CD4-positive, alpha-beta T cell (primary cell): ENCODE measurements around the gene KIDINS220. TPM values are rescaled to one million over a fixed set of nuclear protein-coding genes. Genes with fewer than 3 reads are reported as not detected.

Experiments used
- ATAC-seq: fragments of 200-7000 bp; cut with Tn5 transposase; one replicate; pipeline ENCODE4 v1.10.0; 2022; ENCODE audit warnings: mild to moderate bottlenecking; ENCODE audit not compliant: poor library complexity
- CTCF ChIA-PET: fragments of 350-600 bp; sonication (Branson Sonifier 250); formaldehyde crosslinking; loops from one replicate; lab custom pipeline; 2021; ENCODE audit warnings: antibody characterized with exemption, inconsistent platforms; lab: Charles Lee
- POLR2A ChIA-PET: fragments of 350-600 bp; sonication (Branson Sonifier 250); formaldehyde crosslinking; loops from one replicate; lab custom pipeline; 2021; ENCODE audit warnings: antibody characterized with exemption, inconsistent platforms; lab: Charles Lee
- DNase-seq, 14 experiments: peaks; one replicate each; pipeline ENCODE4 v3.0.0-alpha.2; 2013 to 2020; ENCODE audit warnings: mixed read lengths in 2 of 14
- H3K27ac ChIP-seq, 2 donors: one replicate each; pipeline versions ENCODE4 v1.5.1 to v1.7.0; 2013; ENCODE audit warnings: low read length in 2 of 2, low read depth in 1 of 2, mild to moderate bottlenecking in 1 of 2
- H3K27me3 ChIP-seq, 2 experiments: 1 replicate in 1 of 2; 2 replicates in 1 of 2; pipeline versions ENCODE4 v1.6.1 to v1.7.0; 2013; ENCODE audit warnings: low read length in 2 of 2, control low read depth in 1 of 2, mild to moderate bottlenecking in 1 of 2, moderate library complexity in 1 of 2; ENCODE audit not compliant: insufficient read depth in 2 of 2, control insufficient read depth in 1 of 2
- H3K36me3 ChIP-seq: one replicate; pipeline ENCODE4 v1.6.1; 2013; ENCODE audit warnings: low read length, control low read depth; ENCODE audit not compliant: insufficient read depth
- H3K4me1 ChIP-seq: one replicate; pipeline ENCODE4 v1.6.1; 2013; ENCODE audit warnings: low read length, control low read depth; ENCODE audit not compliant: insufficient read depth
- H3K4me3 ChIP-seq: one replicate; pipeline ENCODE4 v1.5.1; 2013; ENCODE audit warnings: mild to moderate bottlenecking, low read length, moderate library complexity
- H3K9me3 ChIP-seq, 2 experiments: 1 replicate in 1 of 2; 2 replicates in 1 of 2; pipeline versions ENCODE4 v1.6.1 to v1.7.0; 2013; ENCODE audit warnings: low read length in 2 of 2, mild to moderate bottlenecking in 2 of 2, control low read depth in 1 of 2, moderate library complexity in 1 of 2; ENCODE audit not compliant: control insufficient read depth in 1 of 2, insufficient read depth in 1 of 2
- H3K27ac Mint-ChIP-seq: one replicate; pipeline ENCODE4 v1.8.0; 2020; ENCODE audit warnings: mixed read lengths
- H3K27me3 Mint-ChIP-seq: one replicate; pipeline ENCODE4 v1.8.0; 2021; ENCODE audit warnings: mixed read lengths
- H3K36me3 Mint-ChIP-seq: one replicate; pipeline ENCODE4 v1.8.0; 2021; ENCODE audit warnings: low read depth, mixed read lengths
- H3K4me1 Mint-ChIP-seq: one replicate; pipeline ENCODE4 v1.8.0; 2021; ENCODE audit warnings: low read depth, mixed read lengths
- H3K4me3 Mint-ChIP-seq: one replicate; pipeline ENCODE4 v1.8.0; 2020; ENCODE audit warnings: mild to moderate bottlenecking, mixed read lengths
- H3K9me3 Mint-ChIP-seq: one replicate; pipeline ENCODE4 v1.8.0; 2020; ENCODE audit warnings: mixed read lengths
- intact Hi-C, 2 experiments: fragments of 100-400 bp; cut with DNase I in 1 of 2; cut with micrococcal nuclease in 1 of 2; formaldehyde crosslinking; loops; one replicate each; pipeline versions ENCODE4 v1.15.1 to v1.9.0; 2023 to 2025; cut with DNase I, micrococcal nuclease
- total RNA-seq, 174 experiments: library from RNA in 2 of 174; stranded (reverse) in 2 of 174; gene quantifications; one replicate each; pipeline ENCODE4 v1.2.3 and lab custom pipeline; 2021 to 2026
- TF ChIP-seq, protein P1 (sequence below): fragments of 200-600 bp; IDR thresholded peaks from one replicate; pipeline ENCODE4 v1.8.0; 2022; ENCODE audit warnings: antibody characterized with exemption, mild to moderate bottlenecking

Gene KIDINS220
- total RNA-seq, 2 experiments from 2014 or later = 29.3 to 31.4 TPM

DNA sequence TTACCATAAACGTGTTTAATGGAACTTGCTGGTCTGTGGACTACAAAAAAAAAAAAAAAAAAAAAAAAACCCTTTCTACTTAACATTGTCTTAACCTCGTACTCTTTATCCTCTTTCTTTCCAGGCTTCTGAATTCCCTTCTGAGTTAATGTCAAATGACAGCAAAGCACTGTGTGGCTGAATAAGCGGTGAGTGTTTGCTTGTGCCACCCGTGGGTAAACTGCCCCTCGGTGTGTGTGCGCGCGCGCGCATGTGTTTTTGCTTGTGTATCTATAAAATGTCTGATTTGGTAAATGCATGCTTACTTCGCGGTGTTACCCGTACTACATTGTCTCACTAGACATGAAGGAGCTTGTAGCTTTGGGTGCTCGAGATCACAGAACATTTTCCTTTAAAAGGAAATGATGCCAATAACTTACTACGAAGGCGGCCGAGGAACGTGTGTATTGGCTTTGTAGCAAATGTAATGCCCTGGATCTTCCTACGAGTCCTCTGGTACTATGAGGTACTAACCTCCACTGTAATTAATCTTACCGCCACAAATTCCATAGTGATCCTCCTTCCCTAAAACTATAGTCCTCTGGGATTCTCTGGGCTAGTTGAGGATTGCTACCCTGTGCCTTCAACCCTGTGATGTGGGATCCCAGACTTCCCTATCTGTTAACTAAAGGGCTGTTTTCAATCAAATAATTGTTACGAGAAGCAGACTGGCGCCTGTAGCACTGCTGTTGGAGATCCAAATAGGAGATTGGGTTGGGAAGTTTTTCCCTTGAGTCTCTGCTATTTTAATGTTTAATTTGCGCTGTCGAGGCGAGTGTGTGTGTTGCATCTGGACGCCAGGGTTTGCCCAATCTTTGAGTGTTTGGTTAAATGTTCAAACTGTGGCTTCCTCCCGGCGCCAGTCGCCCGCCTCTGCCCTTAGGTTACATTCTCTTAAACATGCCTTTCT lies 154.4 kb downstream of the KIDINS220 start:
- H3K9me3 ChIP-seq = no peaks in the 10 kb centered on the region
- POLR2A ChIA-PET = interaction anchor here (0.7 to 3.9 kb wide), 29 partner anchors 48 to 1817 kb away, joined by 3 to 53 read pairs (median 6); partner anchors contain the start of genes CMPK2 and RSAD2
- CTCF ChIA-PET = no interaction called here
- peaks cover 11% of the 10 kb centered on the region for H3K27me3 Mint-ChIP-seq
- H3K27ac ChIP-seq = peak overlapping the region; percentile 26 to 39
- peak; percentile 10 for ATAC-seq
- peaks cover 27% of the 10 kb centered on the region for H3K36me3 Mint-ChIP-seq
- H3K4me1 Mint-ChIP-seq = peaks cover 44% of the 10 kb centered on the region
- peak in 13 of 14 experiments; percentile 20 to 73 (median 45) for DNase-seq
- H3K36me3 ChIP-seq = no peaks in the 10 kb centered on the region
- peak overlapping the region; percentile 77 for H3K4me3 ChIP-seq
- intact Hi-C loops = loop anchor here (5.0 to 10.0 kb wide), 8 partner anchors 141 to 1768 kb away; partner anchors contain the start of genes KIDINS220 (in 1 of the 2) and RNF144A (in 1 of the 2)
- TF ChIP-seq, protein P1, sequence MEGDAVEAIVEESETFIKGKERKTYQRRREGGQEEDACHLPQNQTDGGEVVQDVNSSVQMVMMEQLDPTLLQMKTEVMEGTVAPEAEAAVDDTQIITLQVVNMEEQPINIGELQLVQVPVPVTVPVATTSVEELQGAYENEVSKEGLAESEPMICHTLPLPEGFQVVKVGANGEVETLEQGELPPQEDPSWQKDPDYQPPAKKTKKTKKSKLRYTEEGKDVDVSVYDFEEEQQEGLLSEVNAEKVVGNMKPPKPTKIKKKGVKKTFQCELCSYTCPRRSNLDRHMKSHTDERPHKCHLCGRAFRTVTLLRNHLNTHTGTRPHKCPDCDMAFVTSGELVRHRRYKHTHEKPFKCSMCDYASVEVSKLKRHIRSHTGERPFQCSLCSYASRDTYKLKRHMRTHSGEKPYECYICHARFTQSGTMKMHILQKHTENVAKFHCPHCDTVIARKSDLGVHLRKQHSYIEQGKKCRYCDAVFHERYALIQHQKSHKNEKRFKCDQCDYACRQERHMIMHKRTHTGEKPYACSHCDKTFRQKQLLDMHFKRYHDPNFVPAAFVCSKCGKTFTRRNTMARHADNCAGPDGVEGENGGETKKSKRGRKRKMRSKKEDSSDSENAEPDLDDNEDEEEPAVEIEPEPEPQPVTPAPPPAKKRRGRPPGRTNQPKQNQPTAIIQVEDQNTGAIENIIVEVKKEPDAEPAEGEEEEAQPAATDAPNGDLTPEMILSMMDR = no peak
- H3K9me3 Mint-ChIP-seq = no peaks in the 10 kb centered on the region
- peak overlapping the region; percentile 89 for H3K27ac Mint-ChIP-seq
- H3K4me3 Mint-ChIP-seq = peak overlapping the region; percentile 99
- peaks cover 36% of the 10 kb centered on the region for H3K4me1 ChIP-seq
- H3K27me3 ChIP-seq = peaks cover 3 to 13% of the 10 kb centered on the region in 2 experiments

DNA sequence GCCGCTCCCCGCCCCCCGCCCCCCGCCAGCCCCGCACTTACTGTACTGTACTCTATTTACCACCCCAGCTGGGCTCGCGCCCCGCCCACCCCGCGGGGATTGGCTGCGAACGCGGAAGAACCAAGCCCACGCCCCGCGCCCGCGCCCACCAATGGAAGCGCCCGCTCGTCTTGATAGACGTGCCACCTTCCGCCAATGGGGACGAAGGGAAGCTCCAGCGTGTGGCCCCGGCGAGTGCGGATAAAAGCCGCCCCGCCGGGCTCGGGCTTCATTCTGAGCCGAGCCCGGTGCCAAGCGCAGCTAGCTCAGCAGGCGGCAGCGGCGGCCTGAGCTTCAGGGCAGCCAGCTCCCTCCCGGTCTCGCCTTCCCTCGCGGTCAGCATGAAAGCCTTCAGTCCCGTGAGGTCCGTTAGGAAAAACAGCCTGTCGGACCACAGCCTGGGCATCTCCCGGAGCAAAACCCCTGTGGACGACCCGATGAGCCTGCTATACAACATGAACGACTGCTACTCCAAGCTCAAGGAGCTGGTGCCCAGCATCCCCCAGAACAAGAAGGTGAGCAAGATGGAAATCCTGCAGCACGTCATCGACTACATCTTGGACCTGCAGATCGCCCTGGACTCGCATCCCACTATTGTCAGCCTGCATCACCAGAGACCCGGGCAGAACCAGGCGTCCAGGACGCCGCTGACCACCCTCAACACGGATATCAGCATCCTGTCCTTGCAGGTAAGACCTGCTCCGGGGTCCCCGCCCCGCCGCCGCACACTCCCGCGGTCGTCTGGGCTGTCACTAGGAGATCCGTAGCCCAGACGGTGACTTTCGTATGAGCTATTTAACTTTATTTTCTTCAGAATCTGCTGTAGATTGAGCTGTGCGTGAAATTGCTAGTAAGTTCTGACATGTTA lies 155.4 kb downstream of the KIDINS220 start, which contains the start of gene ID2:
TSS of gene ID2 (plus strand) at position 271 of the 907 bp plus-strand sequence. CDS start at position 381, 110 bp downstream.
- ChIA-PET POLR2A (interaction anchor here (0.6 to 3.9 kb wide), 52 partner anchors 10 to 1816 kb away, joined by 3 to 53 read pairs (median 4); partner anchors contain the start of genes CMPK2 and RSAD2), CTCF (interaction anchor here (1.1 kb wide), 1 partner anchor 1255 kb away, joined by 3 read pairs; no protein-coding TSS in a partner anchor)
- Mint-ChIP-seq H3K27me3 (peaks cover 20% of the 10 kb centered on the region), H3K9me3 (no peaks in the 10 kb centered on the region), H3K36me3 (peaks cover 27% of the 10 kb centered on the region), H3K4me3 (peak within 1 kb of the TSS; percentile 99), H3K27ac (peak within 1 kb of the TSS; percentile 89), H3K4me1 (peaks cover 54% of the 10 kb centered on the region)
- H3K36me3 ChIP-seq = no peaks in the 10 kb centered on the region
- peaks cover 46% of the 10 kb centered on the region for H3K4me1 ChIP-seq
- peaks cover 12 to 23% of the 10 kb centered on the region in 2 experiments for H3K27me3 ChIP-seq
- peaks cover 0 to under 1% of the 10 kb centered on the region in 2 experiments for H3K9me3 ChIP-seq
- TF ChIP-seq, protein P1 = no peak
- peak; percentile 73 for ATAC-seq
- H3K27ac ChIP-seq = peak within 1 kb of the TSS; percentile 37 to 52
- peak; percentile 97 to 99 (median 98) for DNase-seq
- intact Hi-C loops = loop anchor here (5.0 to 10.0 kb wide), 8 partner anchors 140 to 1767 kb away; partner anchors contain the start of genes KIDINS220 (in 1 of the 2) and RNF144A (in 1 of the 2)
- H3K4me3 ChIP-seq = peak within 1 kb of the TSS; percentile 77
